ENCODE data around the gene UBE2O.

GRCh38 chr17:76485569-76485968, 32.6 kb upstream of the UBE2O start:
- TF ChIP-seq CTCF (conservative IDR thresholded peaks at IDR 0.05 in 1 of 2, IDR thresholded peaks at IDR 0.05 in 1 of 2; ENCODE audit: low read depth in 1 of 2, low read length in 2 of 2), result no peak
- TF ChIP-seq EZH2 (IDR thresholded peaks at IDR 0.05; ENCODE audit: low read length, missing control alignments), result no peak

Data from fibroblast of lung (primary cell).